Measurements from ENCODE around the gene IL22RA1.
A peak's percentile ranks its signal among the peaks of the same experiment; 100 is the strongest.

- TF ChIP-seq, protein P1, sequence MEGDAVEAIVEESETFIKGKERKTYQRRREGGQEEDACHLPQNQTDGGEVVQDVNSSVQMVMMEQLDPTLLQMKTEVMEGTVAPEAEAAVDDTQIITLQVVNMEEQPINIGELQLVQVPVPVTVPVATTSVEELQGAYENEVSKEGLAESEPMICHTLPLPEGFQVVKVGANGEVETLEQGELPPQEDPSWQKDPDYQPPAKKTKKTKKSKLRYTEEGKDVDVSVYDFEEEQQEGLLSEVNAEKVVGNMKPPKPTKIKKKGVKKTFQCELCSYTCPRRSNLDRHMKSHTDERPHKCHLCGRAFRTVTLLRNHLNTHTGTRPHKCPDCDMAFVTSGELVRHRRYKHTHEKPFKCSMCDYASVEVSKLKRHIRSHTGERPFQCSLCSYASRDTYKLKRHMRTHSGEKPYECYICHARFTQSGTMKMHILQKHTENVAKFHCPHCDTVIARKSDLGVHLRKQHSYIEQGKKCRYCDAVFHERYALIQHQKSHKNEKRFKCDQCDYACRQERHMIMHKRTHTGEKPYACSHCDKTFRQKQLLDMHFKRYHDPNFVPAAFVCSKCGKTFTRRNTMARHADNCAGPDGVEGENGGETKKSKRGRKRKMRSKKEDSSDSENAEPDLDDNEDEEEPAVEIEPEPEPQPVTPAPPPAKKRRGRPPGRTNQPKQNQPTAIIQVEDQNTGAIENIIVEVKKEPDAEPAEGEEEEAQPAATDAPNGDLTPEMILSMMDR (IDR thresholded peaks at IDR 0.05; ENCODE audit: insufficient read depth, low read length, poor library complexity, severe bottlenecking), result peak; percentile 33
- TF ChIP-seq EZH2phosphoT487 (conservative IDR thresholded peaks at IDR 0.05; ENCODE audit: low read length), result no peak
These were observed 30.8 kb downstream of the IL22RA1 start, which contains the start of gene MYOM3 for GRCh38 chr1:24111996-24112779.
